SK-N-SH (cell line): Measurements from ENCODE around the gene KDM4C. TPM values are rescaled to one million over a fixed set of nuclear protein-coding genes. Genes with fewer than 3 reads are reported as not detected.
"Not testable (repeated sequence)": the region's sequence is repeated elsewhere in the genome, so short reads cannot be mapped to it uniquely, and the experiment has no call there.

Experiments
- CTCF ChIA-PET: fragments of 300-600, 350-600 bp; formaldehyde crosslinking; extraction: SDS; loops from one replicate; lab custom pipeline; 2021; lab: Yijun Ruan, JAX
- POLR2A ChIA-PET: fragments of 350-600 bp; sonication (Branson Sonifier 250); formaldehyde crosslinking; extraction: SDS; loops from one replicate; lab custom pipeline; 2020; ENCODE audit warnings: antibody characterized with exemption, inconsistent platforms; lab: Yijun Ruan, JAX
- DNase-seq: peaks from one replicate; pipeline ENCODE4 v3.0.0; 2012
- H2AFZ ChIP-seq: fragments of 200-600 bp; sonication (generic); 2 replicates; pipeline ENCODE4 v1.8.1; 2016; ENCODE audit warnings: antibody characterized with exemption, mild to moderate bottlenecking, low read depth
- H3F3A ChIP-seq: fragments of 200-600 bp; sonication (generic); replicated peaks from 2 replicates; pipeline ENCODE3; 2016; ENCODE audit warnings: antibody characterized with exemption, mild to moderate bottlenecking; ENCODE audit not compliant: insufficient read depth
- H3K27ac ChIP-seq, 2 experiments: fragments of 200-500 bp in 1 of 2; fragments of 200-600 bp in 1 of 2; sonication (Bioruptor generic) in 1 of 2; sonication (generic), shearing (Covaris generic) in 1 of 2; 2 replicates each; pipeline versions ENCODE4 v1.5.1 to v1.6.1; 2014 to 2016; ENCODE audit warnings: low read depth in 2 of 2, inconsistent platforms in 1 of 2, low read length in 1 of 2, mild to moderate bottlenecking in 1 of 2, mixed read lengths in 1 of 2
- H3K27me3 ChIP-seq: fragments of 200-600 bp; sonication (generic), shearing (Covaris generic); 2 replicates; pipeline ENCODE4 v1.6.1; 2016; ENCODE audit warnings: mixed run types; ENCODE audit not compliant: insufficient read depth
- H3K36me3 ChIP-seq, 2 experiments: fragments of 200-500 bp in 1 of 2; fragments of 200-600 bp in 1 of 2; sonication (Bioruptor generic) in 1 of 2; sonication (generic) in 1 of 2; replicated peaks in 1 of 2; 2 replicates each; pipeline versions ENCODE3 to v1.5.1; 2014 to 2016; ENCODE audit warnings: low read length in 1 of 2, mild to moderate bottlenecking in 1 of 2; ENCODE audit not compliant: insufficient read depth in 2 of 2, control insufficient read depth in 1 of 2
- H3K4me1 ChIP-seq, 2 experiments: fragments of 200-500 bp in 1 of 2; fragments of 200-600 bp in 1 of 2; sonication (Bioruptor generic) in 1 of 2; sonication (generic), shearing (Covaris generic) in 1 of 2; 2 replicates each; pipeline versions ENCODE4 v1.5.1 to v1.6.1; 2014 to 2016; ENCODE audit warnings: low read depth in 1 of 2, low read length in 1 of 2, mixed run types in 1 of 2; ENCODE audit not compliant: insufficient read depth in 2 of 2, control insufficient read depth in 1 of 2
- H3K4me2 ChIP-seq: fragments of 200-600 bp; sonication (generic), shearing (Covaris generic); 2 replicates; pipeline ENCODE4 v1.6.1; 2017; ENCODE audit warnings: mixed run types
- H3K4me3 ChIP-seq, 2 experiments: fragments of 200-500 bp in 1 of 2; fragments of 200-600 bp in 1 of 2; sonication (Bioruptor generic) in 1 of 2; sonication (generic), shearing (Covaris generic) in 1 of 2; 2 replicates each; pipeline versions ENCODE4 v1.5.1 to v1.8.1; 2014 to 2016; ENCODE audit warnings: low read depth in 2 of 2, inconsistent platforms in 1 of 2, low read length in 1 of 2, mild to moderate bottlenecking in 1 of 2, mixed read lengths in 1 of 2, moderate library complexity in 1 of 2
- H3K79me2 ChIP-seq: fragments of 200-600 bp; sonication (generic); 2 replicates; pipeline ENCODE4 v1.8.1; 2017; ENCODE audit warnings: mild to moderate bottlenecking; ENCODE audit not compliant: insufficient read depth
- H3K9ac ChIP-seq: fragments of 200-600 bp; sonication (generic); 2 replicates; pipeline ENCODE4 v1.6.1; 2017; ENCODE audit warnings: mixed run types
- H3K9me2 ChIP-seq: fragments of 200-600 bp; sonication (generic); 2 replicates; pipeline ENCODE4 v1.6.1; 2017; ENCODE audit warnings: mixed run types
- H3K9me3 ChIP-seq: fragments of 200-600 bp; sonication (generic); 2 replicates; pipeline ENCODE4 v1.6.1; 2017; ENCODE audit warnings: mixed run types, mild to moderate bottlenecking, moderate library complexity
- H4K20me1 ChIP-seq: fragments of 200-600 bp; sonication (generic); 2 replicates; pipeline ENCODE4 v1.6.1; 2017; ENCODE audit warnings: mild to moderate bottlenecking, mixed run types; ENCODE audit not compliant: insufficient read depth
- CHD2 ChIP-seq: fragments of 150-350 bp; IDR thresholded peaks from 2 replicates; pipeline ENCODE4 v1.6.1; 2018; ENCODE audit warnings: low read length; ENCODE audit not compliant: partially characterized antibody
- ELF1 ChIP-seq: IDR thresholded peaks from 2 replicates; pipeline ENCODE4 v1.4.0; 2012
- EP300 ChIP-seq, 2 experiments: IDR thresholded peaks; 2 replicates each; pipeline versions ENCODE4 v1.4.0 to v1.6.1; 2012; ENCODE audit warnings: borderline replicate concordance in 1 of 2, low read depth in 1 of 2, low read length in 1 of 2
- FOSL2 ChIP-seq: IDR thresholded peaks from 2 replicates; pipeline ENCODE4 v1.4.0; 2012; ENCODE audit warnings: low read depth, mild to moderate bottlenecking, moderate library complexity, borderline replicate concordance
- GABPA ChIP-seq: IDR thresholded peaks from 2 replicates; pipeline ENCODE4 v1.4.0; 2012; ENCODE audit warnings: low read depth, mild to moderate bottlenecking
- GATA2 ChIP-seq: sonication (generic); formaldehyde crosslinking; IDR thresholded peaks from 2 replicates; pipeline ENCODE4 v1.5.0; 2020; ENCODE audit warnings: mild to moderate bottlenecking, missing genetic modification reagents
- JUND ChIP-seq: IDR thresholded peaks from 2 replicates; pipeline ENCODE4 v1.4.0; 2012
- MEF2A ChIP-seq: IDR thresholded peaks from 2 replicates; pipeline ENCODE4 v1.4.0; 2012; ENCODE audit warnings: low read depth, borderline replicate concordance
- MXI1 ChIP-seq: IDR thresholded peaks from 2 replicates; pipeline ENCODE4 v1.6.1; 2012; ENCODE audit warnings: mild to moderate bottlenecking, low read depth, low read length, improper control_type of control experiment
- NFIC ChIP-seq: IDR thresholded peaks from 2 replicates; pipeline ENCODE4 v1.4.0; 2012; ENCODE audit warnings: borderline replicate concordance
- POLR2AphosphoS5 ChIP-seq: IDR thresholded peaks from 2 replicates; pipeline ENCODE4 v1.6.1; 2012; ENCODE audit warnings: low read depth, low read length
- RFX5 ChIP-seq: IDR thresholded peaks from 2 replicates; pipeline ENCODE4 v1.6.1; 2012; ENCODE audit warnings: mild to moderate bottlenecking, improper control_type of control experiment, low read length
- SIN3A ChIP-seq: IDR thresholded peaks from 2 replicates; pipeline ENCODE4 v1.6.1; 2012; ENCODE audit warnings: low read depth, mild to moderate bottlenecking, low read length, moderate library complexity, borderline replicate concordance
- TAF1 ChIP-seq: IDR thresholded peaks from 2 replicates; pipeline ENCODE4 v1.6.1; 2012; ENCODE audit warnings: low read depth, mild to moderate bottlenecking, low read length, moderate library complexity, borderline replicate concordance
- TEAD4 ChIP-seq: IDR thresholded peaks from 2 replicates; pipeline ENCODE4 v1.4.0; 2012; ENCODE audit warnings: mild to moderate bottlenecking, borderline replicate concordance; ENCODE audit not compliant: insufficient read depth
- YY1 ChIP-seq: IDR thresholded peaks from 2 replicates; pipeline ENCODE4 v1.4.0; 2012; ENCODE audit warnings: low read depth, mild to moderate bottlenecking
- WGBS: methylation state at CpG from one replicate; pipeline ENCODE4 v1.1.6; 2017; ENCODE audit warnings: low lambda C conversion rate; 5-methylcytosine and 5-hydroxymethylcytosine counted together
- polyA plus RNA-seq, 3 experiments: library from polyadenylated mRNA; depleted of rRNA; stranded (reverse); fragments of >200 nt; gene quantifications; 2 replicates each; pipeline ENCODE4 v1.2.3, GENCODE V29; 2012
- TF ChIP-seq, protein P1 (sequence below): IDR thresholded peaks from 2 replicates; pipeline ENCODE4 v1.6.1; 2012; ENCODE audit warnings: mild to moderate bottlenecking, low read depth, low read length, moderate library complexity
- TF ChIP-seq, protein P2 (sequence below): IDR thresholded peaks from 2 replicates; pipeline ENCODE4 v1.4.0; 2012; ENCODE audit warnings: low read depth
- TF ChIP-seq, protein P3 (sequence below): IDR thresholded peaks from 2 replicates; pipeline ENCODE4 v1.4.0; 2012; ENCODE audit warnings: low read depth, borderline replicate concordance
- TF ChIP-seq, protein P4 (sequence below): fragments of 150-350 bp; IDR thresholded peaks from 2 replicates; pipeline ENCODE4 v1.6.1; 2017; ENCODE audit warnings: antibody characterized with exemption, low read length, low read depth, borderline replicate concordance

KDM4C gene
- polyA plus RNA-seq, 1 of the 3 experiments (the other 2 are of a cell fraction): 9.4 TPM

DNA sequence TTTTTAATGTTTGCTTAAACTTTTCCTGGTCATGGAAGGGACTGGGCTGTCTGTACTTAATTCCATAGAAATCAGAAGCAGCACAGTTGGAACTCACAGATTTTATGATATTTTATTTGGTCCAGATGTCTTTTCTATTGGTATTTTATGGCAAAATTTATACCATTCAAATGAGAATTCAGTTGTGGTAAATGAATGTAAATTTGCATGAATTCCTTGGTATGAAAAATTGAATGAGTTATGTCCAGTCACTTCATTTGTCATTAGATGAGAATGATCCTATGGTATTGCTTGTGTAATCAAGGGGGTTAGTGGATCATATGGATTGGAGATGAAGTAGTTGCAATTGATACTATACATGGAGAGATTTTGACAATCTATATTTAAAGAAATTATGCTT is 188.0 kb downstream of the KDM4C start (continued):
- no peak for TF ChIP-seq GATA2 (CRISPR knock-in tag)
- TF ChIP-seq YY1: no peak
- no peak for TF ChIP-seq MEF2A
- TF ChIP-seq TAF1: no peak
- TF ChIP-seq JUND: no peak
- TF ChIP-seq GABPA: no peak
- no peak for TF ChIP-seq MXI1
- TF ChIP-seq CHD2: no peak

DNA sequence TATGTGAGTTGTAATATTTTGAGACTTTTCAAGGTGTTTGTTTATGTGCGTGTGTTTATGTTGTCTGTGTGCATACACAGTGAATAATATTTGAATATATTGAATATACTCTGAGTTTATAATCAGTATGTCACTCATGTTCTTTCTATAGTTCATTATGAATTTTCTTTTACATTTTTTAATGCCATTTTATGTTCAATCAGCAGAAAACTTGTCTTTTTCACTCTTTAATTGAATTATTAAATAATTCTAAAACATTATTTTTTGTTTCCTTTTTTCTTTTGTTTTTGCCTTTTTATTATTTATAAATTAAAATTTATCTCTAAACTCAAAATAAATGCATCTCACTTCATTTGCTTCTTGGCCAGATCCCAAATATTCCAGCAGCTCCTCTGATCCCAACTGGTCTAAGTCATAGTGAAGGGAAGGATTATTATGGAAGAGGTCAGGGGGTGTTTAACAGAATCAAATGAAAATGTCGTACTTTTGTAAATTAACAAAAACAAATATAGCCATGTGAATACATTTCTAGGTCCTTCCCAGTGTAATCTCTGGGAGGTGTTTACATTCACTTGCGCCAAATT is 188.9 kb downstream of the KDM4C start:
- Histone ChIP-seq H3K4me1 (peaks cover 9 to 17% of the 10 kb centered on the region in 2 experiments; a peak in 3 of 4 replicates), H3K27ac (no peak overlapping the region), H3K27me3 (no peaks in the 10 kb centered on the region), H2AFZ (no peak overlapping the region), H3K9me3 (no peaks in the 10 kb centered on the region), H3K9ac (no peak overlapping the region), H3K36me3 (no peaks in the 10 kb centered on the region), H3K4me3 (no peak overlapping the region), H3K9me2 (no peaks in the 10 kb centered on the region), H3K4me2 (no peak overlapping the region), H3F3A (no peaks in the 10 kb centered on the region), H3K79me2 (no peaks in the 10 kb centered on the region), H4K20me1 (no peaks in the 10 kb centered on the region)
- no peak for DNase-seq
- CTCF ChIA-PET: interaction anchor here (0.6 to 1.9 kb wide), 3 partner anchors 15 to 106 kb away, joined by 3 to 7 read pairs (median 6); no protein-coding TSS in a partner anchor
- 92% methylated on average over 3 of the region's 3 CpGs for WGBS
- TF ChIP-seq, protein P1, sequence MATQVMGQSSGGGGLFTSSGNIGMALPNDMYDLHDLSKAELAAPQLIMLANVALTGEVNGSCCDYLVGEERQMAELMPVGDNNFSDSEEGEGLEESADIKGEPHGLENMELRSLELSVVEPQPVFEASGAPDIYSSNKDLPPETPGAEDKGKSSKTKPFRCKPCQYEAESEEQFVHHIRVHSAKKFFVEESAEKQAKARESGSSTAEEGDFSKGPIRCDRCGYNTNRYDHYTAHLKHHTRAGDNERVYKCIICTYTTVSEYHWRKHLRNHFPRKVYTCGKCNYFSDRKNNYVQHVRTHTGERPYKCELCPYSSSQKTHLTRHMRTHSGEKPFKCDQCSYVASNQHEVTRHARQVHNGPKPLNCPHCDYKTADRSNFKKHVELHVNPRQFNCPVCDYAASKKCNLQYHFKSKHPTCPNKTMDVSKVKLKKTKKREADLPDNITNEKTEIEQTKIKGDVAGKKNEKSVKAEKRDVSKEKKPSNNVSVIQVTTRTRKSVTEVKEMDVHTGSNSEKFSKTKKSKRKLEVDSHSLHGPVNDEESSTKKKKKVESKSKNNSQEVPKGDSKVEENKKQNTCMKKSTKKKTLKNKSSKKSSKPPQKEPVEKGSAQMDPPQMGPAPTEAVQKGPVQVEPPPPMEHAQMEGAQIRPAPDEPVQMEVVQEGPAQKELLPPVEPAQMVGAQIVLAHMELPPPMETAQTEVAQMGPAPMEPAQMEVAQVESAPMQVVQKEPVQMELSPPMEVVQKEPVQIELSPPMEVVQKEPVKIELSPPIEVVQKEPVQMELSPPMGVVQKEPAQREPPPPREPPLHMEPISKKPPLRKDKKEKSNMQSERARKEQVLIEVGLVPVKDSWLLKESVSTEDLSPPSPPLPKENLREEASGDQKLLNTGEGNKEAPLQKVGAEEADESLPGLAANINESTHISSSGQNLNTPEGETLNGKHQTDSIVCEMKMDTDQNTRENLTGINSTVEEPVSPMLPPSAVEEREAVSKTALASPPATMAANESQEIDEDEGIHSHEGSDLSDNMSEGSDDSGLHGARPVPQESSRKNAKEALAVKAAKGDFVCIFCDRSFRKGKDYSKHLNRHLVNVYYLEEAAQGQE: no peak
- TF ChIP-seq TEAD4: no peak
- no peak for TF ChIP-seq FOSL2
- no peak for TF ChIP-seq GATA2 (CRISPR knock-in tag)
- TF ChIP-seq MXI1: no peak
- TF ChIP-seq YY1: no peak
- TF ChIP-seq CHD2: no peak
- no peak for TF ChIP-seq ELF1
- no peak for TF ChIP-seq RFX5
- no peak for TF ChIP-seq SIN3A
- TF ChIP-seq, protein P2, sequence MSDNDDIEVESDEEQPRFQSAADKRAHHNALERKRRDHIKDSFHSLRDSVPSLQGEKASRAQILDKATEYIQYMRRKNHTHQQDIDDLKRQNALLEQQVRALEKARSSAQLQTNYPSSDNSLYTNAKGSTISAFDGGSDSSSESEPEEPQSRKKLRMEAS: no peak
- no peak for TF ChIP-seq NFIC
- no peak for TF ChIP-seq POLR2AphosphoS5
- TF ChIP-seq, protein P3, sequence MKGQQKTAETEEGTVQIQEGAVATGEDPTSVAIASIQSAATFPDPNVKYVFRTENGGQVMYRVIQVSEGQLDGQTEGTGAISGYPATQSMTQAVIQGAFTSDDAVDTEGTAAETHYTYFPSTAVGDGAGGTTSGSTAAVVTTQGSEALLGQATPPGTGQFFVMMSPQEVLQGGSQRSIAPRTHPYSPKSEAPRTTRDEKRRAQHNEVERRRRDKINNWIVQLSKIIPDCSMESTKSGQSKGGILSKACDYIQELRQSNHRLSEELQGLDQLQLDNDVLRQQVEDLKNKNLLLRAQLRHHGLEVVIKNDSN: no peak
- TF ChIP-seq EP300 (IDR thresholded peaks at IDR 0.05; ENCODE audit: borderline replicate concordance in 1 of 2, low read depth in 1 of 2, low read length in 1 of 2): no peak
- TF ChIP-seq, protein P4, sequence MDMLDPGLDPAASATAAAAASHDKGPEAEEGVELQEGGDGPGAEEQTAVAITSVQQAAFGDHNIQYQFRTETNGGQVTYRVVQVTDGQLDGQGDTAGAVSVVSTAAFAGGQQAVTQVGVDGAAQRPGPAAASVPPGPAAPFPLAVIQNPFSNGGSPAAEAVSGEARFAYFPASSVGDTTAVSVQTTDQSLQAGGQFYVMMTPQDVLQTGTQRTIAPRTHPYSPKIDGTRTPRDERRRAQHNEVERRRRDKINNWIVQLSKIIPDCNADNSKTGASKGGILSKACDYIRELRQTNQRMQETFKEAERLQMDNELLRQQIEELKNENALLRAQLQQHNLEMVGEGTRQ: no peak
- POLR2A ChIA-PET: no interaction called here

DNA sequence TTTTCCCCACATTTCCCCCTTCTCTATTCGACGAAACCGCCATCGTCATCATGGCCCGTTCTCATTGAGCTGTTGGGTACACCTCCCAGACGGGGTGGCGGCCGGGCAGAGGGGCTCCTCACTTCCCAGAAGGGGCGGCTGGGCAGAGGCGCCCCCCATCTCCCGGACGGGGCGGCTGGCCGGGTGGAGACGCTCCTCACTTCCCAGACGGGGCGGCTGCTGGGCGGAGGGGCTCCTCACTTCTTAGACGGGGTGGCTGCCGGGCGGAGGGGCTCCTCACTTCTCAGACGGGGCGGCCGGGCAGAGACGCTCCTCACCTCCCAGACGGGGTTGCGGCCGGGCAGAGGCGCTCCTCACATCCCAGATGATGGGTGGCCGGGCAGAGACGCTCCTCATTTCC is 191.1 kb downstream of the KDM4C start:
- not testable (repeated sequence) for H2AFZ ChIP-seq, H3K9me3 ChIP-seq
- 96% methylated on average over 15 of the region's 31 CpGs for WGBS

More for the DNA sequence above, 191.1 kb downstream of the KDM4C start:
- H3K36me3 ChIP-seq, H3K4me3 ChIP-seq, H3K4me2 ChIP-seq, POLR2A ChIA-PET, H3K79me2 ChIP-seq, H3K9ac ChIP-seq, H3K27me3 ChIP-seq, CTCF ChIA-PET, H4K20me1 ChIP-seq, H3K27ac ChIP-seq, H3F3A ChIP-seq, H3K9me2 ChIP-seq, DNase-seq: not testable (repeated sequence)
- H3K4me1 ChIP-seq: peaks cover 6 to 12% of the 10 kb centered on the region in 2 experiments; a peak in 3 of 4 replicates
